RWPE1 (cell line): ENCODE data around the gene EMC9.

Experiments used
- CTCF ChIA-PET: fragments of 350-600 bp; sonication (Branson Sonifier 250); formaldehyde crosslinking; extraction: SDS; loops from one replicate; lab custom pipeline; 2021; lab: Yijun Ruan, JAX
- POLR2A ChIA-PET: fragments of 400-600 bp; formaldehyde crosslinking; extraction: SDS; loops from one replicate; lab custom pipeline; 2020; ENCODE audit warnings: antibody characterized with exemption; ENCODE audit not compliant: low non-redundant PET; lab: Yijun Ruan, JAX
- DNase-seq: peaks from one replicate; pipeline ENCODE4 v3.0.0; 2012; ENCODE audit warnings: low spot score
- H3K27ac ChIP-seq: fragments of 450-650 bp; 2 replicates; pipeline ENCODE4 v1.5.1; 2017
- TF ChIP-seq, protein P1 (sequence below): fragments of 450-650 bp; conservative IDR thresholded peaks from 2 replicates; pipeline ENCODE4 v1.5.1; 2017; ENCODE audit warnings: low read depth, mild to moderate bottlenecking

Gene EMC9

DNA sequence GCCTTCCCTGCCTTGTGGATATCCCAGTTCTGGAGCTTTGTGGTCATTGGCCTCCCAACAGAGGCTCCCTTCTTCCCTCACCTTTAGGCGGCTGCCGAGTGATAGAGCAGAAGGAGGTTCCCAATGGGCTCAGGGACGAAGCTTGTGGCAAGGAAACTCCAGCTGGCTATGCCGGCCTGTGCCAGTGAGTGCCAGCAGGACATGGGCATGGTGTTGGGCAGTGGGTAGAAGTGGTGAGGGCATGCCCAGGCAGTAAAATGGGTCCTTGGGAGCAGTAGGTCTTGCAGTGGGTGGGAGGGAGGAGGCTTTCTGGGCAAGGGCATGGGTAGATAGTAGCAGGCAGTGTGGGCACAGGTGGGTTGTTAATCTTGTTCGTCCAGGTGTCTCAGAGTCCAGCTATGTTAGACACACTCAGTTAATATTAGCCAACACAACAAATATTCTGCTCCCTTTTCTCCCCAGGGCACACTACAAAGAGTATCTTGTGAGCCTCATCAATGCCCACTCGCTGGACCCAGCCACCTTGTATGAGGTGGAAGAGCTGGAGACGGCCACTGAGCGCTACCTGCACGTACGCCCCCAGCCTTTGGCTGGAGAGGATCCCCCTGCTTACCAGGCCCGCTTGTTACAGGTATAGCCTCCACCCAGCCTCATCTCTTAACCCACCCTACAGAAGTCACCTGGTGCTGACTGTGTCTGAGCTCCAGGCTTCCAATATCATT lies 18.5 kb upstream of the EMC9 start:
- TF ChIP-seq, protein P1, sequence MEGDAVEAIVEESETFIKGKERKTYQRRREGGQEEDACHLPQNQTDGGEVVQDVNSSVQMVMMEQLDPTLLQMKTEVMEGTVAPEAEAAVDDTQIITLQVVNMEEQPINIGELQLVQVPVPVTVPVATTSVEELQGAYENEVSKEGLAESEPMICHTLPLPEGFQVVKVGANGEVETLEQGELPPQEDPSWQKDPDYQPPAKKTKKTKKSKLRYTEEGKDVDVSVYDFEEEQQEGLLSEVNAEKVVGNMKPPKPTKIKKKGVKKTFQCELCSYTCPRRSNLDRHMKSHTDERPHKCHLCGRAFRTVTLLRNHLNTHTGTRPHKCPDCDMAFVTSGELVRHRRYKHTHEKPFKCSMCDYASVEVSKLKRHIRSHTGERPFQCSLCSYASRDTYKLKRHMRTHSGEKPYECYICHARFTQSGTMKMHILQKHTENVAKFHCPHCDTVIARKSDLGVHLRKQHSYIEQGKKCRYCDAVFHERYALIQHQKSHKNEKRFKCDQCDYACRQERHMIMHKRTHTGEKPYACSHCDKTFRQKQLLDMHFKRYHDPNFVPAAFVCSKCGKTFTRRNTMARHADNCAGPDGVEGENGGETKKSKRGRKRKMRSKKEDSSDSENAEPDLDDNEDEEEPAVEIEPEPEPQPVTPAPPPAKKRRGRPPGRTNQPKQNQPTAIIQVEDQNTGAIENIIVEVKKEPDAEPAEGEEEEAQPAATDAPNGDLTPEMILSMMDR = no peak
- POLR2A ChIA-PET = no interaction called here
- CTCF ChIA-PET = interaction anchor here (0.6 to 2.0 kb wide), 6 partner anchors 8 to 54 kb away, joined by 3 to 10 read pairs (median 6); partner anchors contain the start of genes PSME1, PSME2 and RNF31
- DNase-seq = no peak
- H3K27ac ChIP-seq = peak overlapping the region; percentile 90

DNA sequence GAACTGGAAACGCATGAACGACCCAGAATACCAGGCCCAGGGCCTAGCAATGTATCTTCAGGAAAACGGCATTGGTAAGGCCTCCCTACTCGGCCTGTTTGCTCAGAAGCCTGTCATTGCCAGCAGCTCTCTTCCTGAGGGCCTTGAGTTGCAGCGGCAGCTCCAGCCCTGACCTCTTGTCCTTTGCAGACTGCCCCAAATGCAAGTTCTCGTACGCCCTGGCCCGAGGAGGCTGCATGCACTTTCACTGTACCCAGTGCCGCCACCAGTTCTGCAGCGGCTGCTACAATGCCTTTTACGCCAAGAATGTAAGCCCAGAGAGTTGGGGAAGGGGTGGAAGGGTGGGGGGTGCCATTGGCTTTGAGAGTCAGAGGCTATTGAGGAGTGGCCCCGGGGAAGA lies 15.9 kb upstream of the EMC9 start:
- peak overlapping the region; percentile 53 for H3K27ac ChIP-seq
- no peak for DNase-seq
- POLR2A ChIA-PET = no interaction called here
- TF ChIP-seq, protein P1 = no peak
- CTCF ChIA-PET = interaction anchor here (0.5 to 0.6 kb wide), 2 partner anchors 48 to 104 kb away, joined by 3 read pairs; no protein-coding TSS in a partner anchor

DNA sequence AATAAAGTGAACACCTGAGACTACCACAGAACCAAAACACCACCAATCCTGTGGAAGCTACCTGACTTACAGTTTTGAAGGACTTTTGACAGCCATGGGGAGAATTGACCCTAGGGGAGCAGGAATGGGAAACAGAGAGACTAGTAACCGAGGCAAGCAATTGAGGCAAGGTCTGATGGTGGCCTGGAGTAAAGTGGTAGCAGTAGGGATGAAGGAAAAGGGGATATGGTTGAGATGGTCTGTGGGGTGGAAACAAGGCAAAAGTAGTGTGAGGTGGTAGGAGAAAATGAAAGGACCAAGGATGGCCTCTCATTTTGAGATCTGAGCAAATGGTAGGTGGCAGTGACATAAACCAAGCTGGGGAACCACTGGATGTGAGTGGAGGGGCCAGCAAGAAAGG lies 15.4 kb upstream of the EMC9 start:
- CTCF ChIA-PET = interaction anchor here (0.6 kb wide), 1 partner anchor 103 kb away, joined by 3 read pairs; no protein-coding TSS in a partner anchor

DNA sequence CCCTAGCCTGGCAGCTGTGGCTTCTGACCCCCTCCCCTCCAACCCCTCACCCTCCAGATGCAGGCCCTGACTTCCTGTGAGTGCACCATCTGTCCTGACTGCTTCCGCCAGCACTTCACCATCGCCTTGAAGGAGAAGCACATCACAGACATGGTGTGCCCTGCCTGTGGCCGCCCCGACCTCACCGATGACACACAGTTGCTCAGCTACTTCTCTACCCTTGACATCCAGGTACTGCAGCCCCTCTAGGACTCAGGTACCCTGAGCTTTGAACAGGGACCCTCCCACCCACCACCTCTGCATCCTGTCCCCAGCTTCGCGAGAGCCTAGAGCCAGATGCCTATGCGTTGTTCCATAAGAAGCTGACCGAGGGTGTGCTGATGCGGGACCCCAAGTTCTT lies 13.7 kb upstream of the EMC9 start:
- H3K27ac ChIP-seq = peak overlapping the region; percentile 6; the same call in 1 of the 2 replicates
- ChIA-PET CTCF (interaction anchor here (0.6 kb wide), 2 partner anchors 14 to 27 kb away, joined by 3 read pairs; partner anchors contain the start of gene EMC9), POLR2A (no interaction called here)
- no peak for DNase-seq
- TF ChIP-seq, protein P1 = no peak

More for the DNA sequence above, 15.4 kb upstream of the EMC9 start:
- TF ChIP-seq, protein P1 = no peak
- DNase-seq = no peak
- POLR2A ChIA-PET = no interaction called here
- H3K27ac ChIP-seq = peak overlapping the region; percentile 53

DNA sequence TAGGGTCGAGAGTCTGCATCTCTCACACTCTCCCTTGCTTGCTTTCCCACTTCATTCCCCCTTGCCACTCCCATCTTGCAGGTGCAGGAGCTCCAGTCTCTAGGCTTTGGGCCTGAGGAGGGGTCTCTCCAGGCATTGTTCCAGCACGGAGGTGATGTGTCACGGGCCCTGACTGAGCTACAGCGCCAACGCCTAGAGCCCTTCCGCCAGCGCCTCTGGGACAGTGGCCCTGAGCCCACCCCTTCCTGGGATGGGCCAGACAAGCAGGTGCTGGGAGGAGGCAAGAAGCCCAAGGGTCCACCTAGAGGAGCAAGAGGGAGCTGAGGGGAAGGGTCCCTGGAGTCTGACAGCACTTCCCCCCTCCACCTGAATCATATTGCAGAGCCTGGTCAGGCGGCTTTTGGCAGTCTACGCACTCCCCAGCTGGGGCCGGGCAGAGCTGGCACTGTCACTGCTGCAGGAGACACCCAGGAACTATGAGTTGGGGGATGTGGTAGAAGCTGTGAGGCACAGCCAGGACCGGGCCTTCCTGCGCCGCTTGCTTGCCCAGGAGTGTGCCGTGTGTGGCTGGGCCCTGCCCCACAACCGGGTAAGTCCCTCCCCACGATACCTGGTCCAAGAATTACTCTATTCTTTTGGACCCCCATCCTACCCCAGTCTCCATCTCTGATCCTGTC lies 10.2 kb upstream of the EMC9 start:
- peak overlapping the region; percentile 28; the same call in 1 of the 2 replicates for H3K27ac ChIP-seq
- POLR2A ChIA-PET = no interaction called here
- CTCF ChIA-PET = interaction anchor here (0.6 to 1.9 kb wide), 2 partner anchors 9 to 22 kb away, joined by 3 to 9 read pairs; partner anchors contain the start of gene IRF9
- TF ChIP-seq, protein P1 = no peak
- DNase-seq = no peak

DNA sequence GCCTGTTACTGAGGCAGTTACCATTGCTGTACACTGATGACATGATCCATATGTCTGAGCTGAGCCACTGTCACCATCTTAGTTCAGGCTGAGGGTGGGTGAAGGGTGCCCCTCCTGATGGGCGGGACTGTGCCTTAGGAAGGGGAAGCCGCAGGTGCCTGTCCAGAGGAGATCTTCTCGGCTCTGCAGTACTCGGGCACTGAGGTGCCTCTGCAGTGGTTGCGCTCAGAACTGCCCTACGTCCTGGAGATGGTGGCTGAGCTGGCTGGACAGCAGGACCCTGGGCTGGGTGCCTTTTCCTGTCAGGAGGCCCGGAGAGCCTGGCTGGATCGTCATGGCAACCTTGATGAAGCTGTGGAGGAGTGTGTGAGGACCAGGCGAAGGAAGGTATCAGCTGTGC lies 9.6 kb upstream of the EMC9 start:
- no peak for DNase-seq
- peak overlapping the region; percentile 28; the same call in 1 of the 2 replicates for H3K27ac ChIP-seq
- ChIA-PET CTCF (interaction anchor here (1.9 kb wide), 1 partner anchor 10 kb away, joined by 9 read pairs; the partner anchor contains the start of gene IRF9), POLR2A (no interaction called here)
- TF ChIP-seq, protein P1 = no peak
